Small intestine (tissue), 7 donors: Measurements from ENCODE around the gene ADAT3. TPM values are rescaled to one million over a fixed set of nuclear protein-coding genes. Genes with fewer than 3 reads are reported as not detected.

Experiments used
- DNase-seq, 2 donors: peaks; one replicate each; pipeline versions ENCODE4 v3.0.0 to v3.0.0-alpha.2; 2013
- FAIRE-seq: peaks from 2 replicates; lab custom pipeline; 2012; peaks lifted over from hg19 to GRCh38; lab: Jason Lieb, UNC
- H3K27ac ChIP-seq, 3 donors: one replicate each; pipeline ENCODE4 v1.5.1; 2013; ENCODE audit warnings: low read length in 2 of 3, mild to moderate bottlenecking in 2 of 3, control low read depth in 1 of 3, inconsistent platforms in 1 of 3, low read depth in 1 of 3, moderate library complexity in 1 of 3
- H3K27me3 ChIP-seq, 3 donors: one replicate each; pipeline ENCODE4 v1.6.1; 2013; ENCODE audit warnings: low read length in 3 of 3, inconsistent platforms in 1 of 3; ENCODE audit not compliant: control insufficient read depth in 3 of 3, insufficient read depth in 3 of 3
- H3K36me3 ChIP-seq, 3 donors: one replicate each; pipeline ENCODE4 v1.6.1; 2013; ENCODE audit warnings: low read length in 3 of 3, inconsistent platforms in 1 of 3, low read depth in 1 of 3, mild to moderate bottlenecking in 1 of 3, moderate library complexity in 1 of 3; ENCODE audit not compliant: control insufficient read depth in 3 of 3, insufficient read depth in 2 of 3
- H3K4me1 ChIP-seq, 3 donors: one replicate each; pipeline ENCODE4 v1.6.1; 2013; ENCODE audit warnings: low read length in 2 of 3, inconsistent platforms in 1 of 3, low read depth in 1 of 3, mild to moderate bottlenecking in 1 of 3, moderate library complexity in 1 of 3; ENCODE audit not compliant: control insufficient read depth in 3 of 3, insufficient read depth in 2 of 3
- H3K4me3 ChIP-seq, 3 donors: one replicate each; pipeline ENCODE4 v1.5.1; 2013; ENCODE audit warnings: low read length in 3 of 3, control low read depth in 1 of 3, inconsistent platforms in 1 of 3, low read depth in 1 of 3, mild to moderate bottlenecking in 1 of 3, moderate library complexity in 1 of 3
- H3K9me3 ChIP-seq, 2 donors: one replicate each; pipeline ENCODE4 v1.6.1; 2013; ENCODE audit warnings: low read depth in 1 of 2, low read length in 1 of 2; ENCODE audit not compliant: control insufficient read depth in 2 of 2, insufficient read depth in 1 of 2
- WGBS, 3 donors: extraction: QIAGEN DNeasy Blood & Tissue Kit; methylation state at CpG; one replicate each; pipeline ENCODE4 v1.1.7; 2013; 5-methylcytosine and 5-hydroxymethylcytosine counted together
- polyA plus RNA-seq, 4 donors: library from polyadenylated mRNA; stranded (reverse) in 3 of 4; unstranded in 1 of 4; fragments of 200-250 nt in 3 of 4; fragments of 120-200 nt in 1 of 4; gene quantifications; one replicate each; pipeline versions ENCODE4 v1.2.1 to v1.2.3, GENCODE V29; 2013
- donor health status: healthy with polysubstance abuse.
- donor health status: control.
- donor health status: control.
- donor health status: Bipolar disorder and iron deficiency.
- donor health status: healthy.

The ADAT3 gene
- polyA plus RNA-seq, 4 donors: 4.7 to 38.1 (median 23.1) TPM

DNA sequence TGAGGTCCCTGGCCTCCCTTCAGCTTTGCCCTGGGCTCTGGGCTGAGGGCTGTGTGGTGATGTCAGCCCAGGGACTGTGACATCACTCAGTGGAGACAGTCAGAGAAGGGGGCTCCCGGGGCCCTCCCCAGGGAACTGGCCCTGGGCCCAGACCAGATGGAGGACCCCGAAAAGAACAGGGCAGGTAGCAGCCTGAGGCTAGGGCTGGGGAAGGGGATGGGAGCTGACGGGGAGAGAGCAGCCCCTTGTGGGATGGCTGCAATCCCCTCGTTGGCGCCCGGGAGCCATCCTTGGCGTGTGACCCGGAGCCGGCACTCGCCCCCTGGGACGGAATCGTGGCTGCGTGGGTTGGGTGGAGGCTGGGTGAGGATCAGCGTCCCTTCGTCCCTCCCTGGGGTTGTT, 49.3 kb downstream of the ADAT3 start:
- FAIRE-seq: no peak
- H3K36me3 ChIP-seq: peaks cover 0 to 68% (median 6%) of the 10 kb centered on the region in 3 donors
- 93 to 96% (median 95%) methylated on average over 8 to 15 of the region's 15 CpGs for WGBS, 3 donors

DNA sequence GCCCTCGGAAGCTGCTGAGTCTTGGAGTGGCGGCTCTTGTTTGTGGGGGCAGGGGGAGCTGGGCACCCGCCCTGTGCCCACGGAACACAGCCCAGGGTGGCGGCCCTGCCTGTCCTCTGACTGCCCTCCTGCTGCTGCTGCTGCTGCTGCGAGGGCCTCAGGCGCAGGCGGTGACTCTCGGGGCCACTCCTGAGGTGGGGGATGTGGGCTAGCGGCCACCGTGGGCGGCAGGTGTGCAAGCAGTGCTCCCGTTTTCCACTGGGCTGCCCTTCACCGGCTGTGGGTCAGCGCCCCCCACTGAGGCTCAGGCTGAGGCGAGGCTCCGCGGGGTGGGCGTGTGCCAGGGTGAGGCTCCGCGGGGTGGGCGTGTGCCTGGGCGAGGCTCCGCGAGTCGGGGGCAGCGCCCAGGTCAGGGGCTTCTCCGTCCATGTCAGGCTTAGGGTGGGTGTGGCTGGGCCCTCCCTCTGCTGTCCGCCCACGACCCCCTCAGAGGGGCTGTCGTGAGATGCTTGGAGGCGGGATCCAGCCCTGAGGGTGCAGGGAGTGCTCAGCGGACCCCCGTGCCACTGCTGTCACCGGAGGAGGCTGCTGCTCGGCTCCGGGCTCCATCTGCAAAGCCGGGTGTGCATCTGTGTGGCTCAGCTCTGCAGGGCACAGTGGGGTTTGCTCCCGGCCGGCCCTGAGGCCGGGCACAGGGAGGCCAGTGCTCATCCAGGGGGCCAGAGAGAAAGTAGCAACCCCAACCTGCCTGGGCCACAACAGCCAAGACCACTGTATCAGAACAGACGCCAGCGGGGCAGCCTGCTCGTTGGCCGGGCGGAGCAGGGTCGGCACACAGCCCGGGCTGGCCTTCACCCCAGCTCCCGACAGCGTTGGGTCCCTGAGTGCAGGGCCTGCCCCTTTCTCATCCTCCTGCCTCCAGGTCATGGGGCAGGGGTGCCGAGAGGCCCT, 50.2 kb downstream of the ADAT3 start:
- Histone ChIP-seq H3K27me3 (no peaks in the 10 kb centered on the region), H3K27ac (no peak overlapping the region), H3K36me3 (peaks cover 0 to 69% (median 6%) of the 10 kb centered on the region in 3 donors), H3K4me1 (no peaks in the 10 kb centered on the region), H3K4me3 (no peak overlapping the region), H3K9me3 (no peaks in the 10 kb centered on the region)
- 76 to 81% (median 81%) methylated on average over 34 to 51 of the region's 51 CpGs for WGBS, 3 donors
- DNase-seq (no peak), FAIRE-seq (no peak)

More for the DNA sequence above, 49.3 kb downstream of the ADAT3 start:
- Histone ChIP-seq H3K4me1 (no peaks in the 10 kb centered on the region), H3K9me3 (no peaks in the 10 kb centered on the region), H3K27me3 (no peaks in the 10 kb centered on the region), H3K27ac (no peak overlapping the region), H3K4me3 (no peak overlapping the region)
- DNase-seq: no peak

DNA sequence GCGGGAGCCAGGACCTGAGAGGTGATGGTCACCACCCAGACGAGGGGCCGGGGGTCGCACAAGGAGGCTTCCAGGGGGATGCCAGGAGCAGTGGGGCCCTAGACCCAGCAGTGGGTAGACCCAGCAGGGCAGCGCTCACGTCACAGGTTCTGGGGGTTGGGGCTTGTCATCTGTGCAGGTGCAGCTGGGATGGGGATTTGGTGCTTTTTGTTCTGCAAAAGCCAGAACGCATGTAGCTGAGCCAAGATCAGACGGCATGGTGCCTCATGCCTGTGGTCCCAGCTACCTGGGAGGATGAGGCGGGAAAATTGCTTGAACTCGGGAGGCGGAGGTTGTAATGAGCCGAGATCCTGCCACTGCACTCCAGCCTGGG, 50.9 kb downstream of the ADAT3 start:
- FAIRE-seq: no peak
- no peak for DNase-seq
- Histone ChIP-seq H3K9me3 (no peaks in the 10 kb centered on the region), H3K4me1 (no peaks in the 10 kb centered on the region), H3K27ac (no peak overlapping the region), H3K36me3 (peaks cover 0 to 74% (median 6%) of the 10 kb centered on the region in 3 donors), H3K27me3 (no peaks in the 10 kb centered on the region), H3K4me3 (no peak overlapping the region)
- 91 to 93% (median 91%) methylated on average over 12 of the region's 12 CpGs for WGBS, 3 donors

DNA sequence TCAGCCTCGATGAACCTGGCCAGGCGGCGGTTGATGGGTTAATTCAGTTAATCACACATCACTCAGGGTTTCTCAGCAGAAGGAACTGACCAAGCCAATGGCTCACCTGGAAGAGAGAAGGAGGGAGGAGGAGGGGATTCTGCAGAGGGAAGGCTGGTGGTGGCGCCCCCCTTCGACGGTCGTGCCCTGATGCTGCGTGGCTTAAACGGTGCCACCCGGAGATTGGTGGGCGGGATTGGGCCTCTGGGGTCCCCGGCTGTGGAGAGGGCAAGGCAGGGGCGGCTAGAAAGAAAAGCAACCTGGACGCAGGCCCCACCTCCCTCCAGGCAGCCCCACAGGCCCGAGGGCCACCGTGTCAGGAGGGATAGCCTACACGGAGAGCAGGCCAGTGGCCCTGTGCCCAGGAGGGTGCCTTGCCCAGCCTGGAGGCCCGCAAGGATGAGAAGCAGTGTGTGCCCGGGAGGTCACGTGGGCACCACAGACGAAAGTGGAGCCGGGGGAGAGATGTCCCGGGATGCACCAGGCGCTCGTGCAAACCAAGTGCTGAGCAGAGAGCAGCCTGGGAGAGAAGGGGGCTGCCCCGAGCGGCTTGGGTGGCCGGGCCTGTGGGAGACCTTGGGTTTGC, 51.8 kb downstream of the ADAT3 start:
- Histone ChIP-seq H3K4me1 (no peaks in the 10 kb centered on the region), H3K4me3 (no peak overlapping the region), H3K9me3 (no peaks in the 10 kb centered on the region), H3K36me3 (peaks cover 0 to 78% (median 6%) of the 10 kb centered on the region in 3 donors), H3K27ac (no peak overlapping the region), H3K27me3 (no peaks in the 10 kb centered on the region)
- no peak for DNase-seq
- no peak for FAIRE-seq
- WGBS, 3 donors: 83 to 90% (median 87%) methylated on average over 24 to 28 of the region's 28 CpGs

DNA sequence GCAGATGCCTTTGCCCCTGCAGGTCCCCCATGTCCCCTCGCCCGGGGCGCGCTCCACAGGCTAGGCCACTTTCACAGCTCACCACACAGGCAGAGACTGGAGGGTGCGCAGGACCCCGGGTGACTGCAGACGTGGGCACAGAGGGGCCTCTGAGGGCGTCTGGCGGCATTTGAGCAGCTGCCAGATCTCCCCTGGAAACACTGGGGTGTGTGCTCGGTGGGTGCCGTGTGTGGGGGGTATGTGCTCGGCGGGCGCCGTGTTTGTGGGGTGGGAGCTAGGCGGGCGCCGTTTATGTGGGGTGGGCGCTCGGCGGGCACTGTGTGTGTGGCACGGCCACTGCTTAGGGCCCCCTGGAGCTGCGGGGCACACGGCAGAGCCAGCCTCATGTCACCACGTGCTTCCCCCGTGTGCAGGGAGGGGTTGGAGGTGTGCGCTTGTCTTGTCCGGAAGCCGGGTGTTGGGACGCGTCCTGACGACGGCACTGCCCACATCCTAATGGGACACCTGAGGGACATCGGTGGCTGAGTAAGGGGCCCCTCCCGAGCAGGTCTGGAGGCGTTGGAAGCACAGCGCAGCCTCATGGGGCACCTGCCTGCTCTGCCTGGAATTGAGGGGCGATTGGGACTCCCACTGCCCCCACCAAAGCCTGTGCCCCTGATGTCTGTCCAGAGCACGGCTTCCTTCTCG, 52.5 kb downstream of the ADAT3 start:
- H3K27ac ChIP-seq: no peak overlapping the region
- WGBS, 3 donors: 86 to 90% (median 90%) methylated on average over 31 to 40 of the region's 40 CpGs
- no peak for FAIRE-seq

DNA sequence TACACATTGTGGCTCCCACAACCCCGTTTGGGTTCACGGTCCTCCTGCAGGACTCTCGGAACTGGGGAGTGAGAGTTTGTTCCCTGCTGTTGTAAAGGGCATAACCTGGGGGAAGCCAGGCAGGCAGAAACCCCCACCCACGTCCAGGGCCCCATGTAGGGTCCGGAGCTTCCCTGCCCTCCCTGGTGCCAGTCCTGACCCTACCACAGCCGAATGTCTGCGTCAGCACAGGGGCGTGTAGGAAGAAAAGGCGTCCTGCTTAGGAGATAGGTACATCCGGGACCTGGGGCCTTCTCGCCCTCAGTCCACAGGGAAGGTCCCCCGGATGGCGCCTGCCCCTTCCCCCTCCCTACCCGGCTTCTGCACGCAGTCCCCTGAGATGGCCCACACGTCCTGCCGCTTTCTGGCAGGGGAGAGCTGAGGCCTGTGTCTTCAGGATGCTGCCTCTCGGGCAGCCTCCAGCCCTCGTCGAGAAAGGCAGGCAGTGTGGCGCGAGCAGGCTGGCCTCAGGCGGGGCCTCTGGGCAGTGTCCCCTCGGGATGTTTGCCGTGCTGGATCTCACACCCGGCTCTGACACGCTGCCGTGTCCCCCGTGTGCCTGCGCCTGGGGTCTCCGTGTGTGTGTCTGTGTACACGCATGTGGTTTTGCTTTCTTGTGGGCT, 54.9 kb downstream of the ADAT3 start:
- H3K9me3 ChIP-seq: no peaks in the 10 kb centered on the region
- H3K27me3 ChIP-seq: no peaks in the 10 kb centered on the region
- H3K36me3 ChIP-seq: peaks cover 0 to 67% (median 0%) of the 10 kb centered on the region in 3 donors
- H3K4me1 ChIP-seq: no peaks in the 10 kb centered on the region
- FAIRE-seq (no peak), DNase-seq (no peak)
- WGBS, 3 donors: 93 to 97% (median 94%) methylated on average over 32 of the region's 32 CpGs
- no peak overlapping the region for H3K4me3 ChIP-seq
- H3K27ac ChIP-seq: no peak overlapping the region

More for the DNA sequence above, 52.5 kb downstream of the ADAT3 start:
- H3K27me3 ChIP-seq: no peaks in the 10 kb centered on the region
- no peaks in the 10 kb centered on the region for H3K9me3 ChIP-seq
- no peak overlapping the region for H3K4me3 ChIP-seq
- H3K36me3 ChIP-seq: peaks cover 0 to 78% (median 2%) of the 10 kb centered on the region in 3 donors
- no peak for DNase-seq
- no peaks in the 10 kb centered on the region for H3K4me1 ChIP-seq

DNA sequence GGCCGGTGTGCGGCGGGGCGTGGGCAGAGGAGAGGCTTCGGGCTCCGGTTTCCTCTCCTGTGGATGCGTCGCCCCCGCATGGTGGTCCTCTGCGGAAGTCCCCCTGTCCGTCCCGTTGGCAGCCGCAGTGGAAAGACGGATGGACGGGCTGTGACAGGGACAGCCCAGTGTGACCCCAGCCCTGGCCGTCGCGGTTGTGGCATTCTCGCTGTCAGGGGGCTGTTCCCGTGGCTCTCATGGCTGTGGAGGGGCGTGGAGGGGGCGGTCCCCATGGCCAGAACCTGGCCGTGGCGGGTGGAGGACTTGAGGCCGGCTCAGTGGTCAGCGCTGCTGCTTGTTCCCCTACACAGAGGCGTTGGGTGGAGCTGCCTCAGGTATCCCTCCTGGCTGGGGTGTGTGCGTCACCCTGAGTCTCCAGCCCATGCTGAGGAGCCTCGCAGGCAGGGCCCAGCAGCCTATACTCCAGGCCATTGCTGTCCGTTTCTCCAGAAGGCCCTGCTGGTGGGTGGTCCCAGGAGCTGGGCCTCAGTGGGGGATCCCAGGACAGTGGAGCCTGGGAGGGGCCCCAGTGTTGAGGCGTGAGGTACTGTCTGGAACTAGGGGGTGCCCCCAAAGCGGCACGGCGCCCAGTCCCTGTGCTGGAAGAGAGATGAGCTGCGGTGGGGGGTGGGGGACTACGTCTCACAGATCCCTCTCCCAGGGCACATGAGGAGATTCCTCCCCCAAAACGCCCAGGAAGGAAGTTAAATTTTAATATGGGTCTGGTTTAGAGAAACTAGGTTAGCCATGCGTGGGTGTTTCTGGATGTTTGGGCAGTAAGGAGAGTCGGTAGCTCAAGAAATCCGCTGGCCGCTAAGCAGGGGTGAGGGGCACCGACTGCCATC, 56.0 kb downstream of the ADAT3 start:
- no peaks in the 10 kb centered on the region for H3K27me3 ChIP-seq
- peaks cover 0 to 66% (median 0%) of the 10 kb centered on the region in 3 donors for H3K36me3 ChIP-seq
- H3K4me3 ChIP-seq: no peak overlapping the region
- 89 to 93% (median 91%) methylated on average over 38 to 42 of the region's 42 CpGs for WGBS, 3 donors
- FAIRE-seq (no peak), DNase-seq (no peak)
- no peaks in the 10 kb centered on the region for H3K4me1 ChIP-seq
- H3K27ac ChIP-seq: no peak overlapping the region
- H3K9me3 ChIP-seq: no peaks in the 10 kb centered on the region
